Heart right ventricle (tissue), 16 donors: ENCODE results near the gene PHLDB2. TPM values are rescaled to one million over a fixed set of nuclear protein-coding genes. Genes with fewer than 3 reads are reported as not detected.

ENCODE experiments used
- ATAC-seq, 8 donors: fragments of 200-7000 bp; cut with Tn5 transposase; one replicate each; pipeline ENCODE4 v1.9.1; 2020; ENCODE audit warnings: mild to moderate bottlenecking in 8 of 8, moderate library complexity in 8 of 8, moderate number of reproducible peaks in 1 of 8
- DNase-seq, 2 donors: peaks; one replicate each; pipeline ENCODE4 v3.0.0-alpha.2; 2020
- H3K27ac ChIP-seq, 10 donors: fragments of 200-600 bp; sonication (generic) in 2 of 10; one replicate each; pipeline versions ENCODE4 v1.5.0 to v1.8.0; 2020 to 2022; ENCODE audit warnings: mild to moderate bottlenecking in 3 of 10
- H3K27me3 ChIP-seq, 7 donors: fragments of 200-600 bp; one replicate each; pipeline ENCODE4 v1.8.0; 2021 to 2022; ENCODE audit warnings: mild to moderate bottlenecking in 2 of 7
- H3K36me3 ChIP-seq, 9 donors: fragments of 200-600 bp; sonication (generic) in 1 of 9; one replicate each; pipeline versions ENCODE4 v1.5.0 to v1.8.0; 2020 to 2022; ENCODE audit warnings: mild to moderate bottlenecking in 2 of 9
- H3K4me1 ChIP-seq, 9 donors: fragments of 200-600 bp; sonication (generic) in 1 of 9; one replicate each; pipeline versions ENCODE4 v1.5.0 to v1.8.0; 2020 to 2022; ENCODE audit warnings: mild to moderate bottlenecking in 4 of 9
- H3K4me3 ChIP-seq, 10 donors: fragments of 200-600 bp; sonication (generic) in 2 of 10; one replicate each; pipeline versions ENCODE4 v1.5.0 to v1.8.0; 2020 to 2022; ENCODE audit warnings: mild to moderate bottlenecking in 7 of 10, moderate library complexity in 2 of 10
- H3K9me3 ChIP-seq, 11 donors: fragments of 200-600 bp in 10 of 11; sonication (generic) in 2 of 11; one replicate each; pipeline versions ENCODE4 v1.5.0 to v1.8.0; 2013 to 2022; ENCODE audit warnings: mild to moderate bottlenecking in 2 of 11, control low read depth in 1 of 11, moderate library complexity in 1 of 11
- WGBS, 2 donors: extraction: QIAGEN DNeasy Blood & Tissue Kit; methylation state at CpG; one replicate each; pipeline ENCODE4 v1.1.7; 2013; ENCODE audit warnings: inconsistent platforms in 1 of 2; 5-methylcytosine and 5-hydroxymethylcytosine counted together
- intact Hi-C, 10 donors: fragments of 100-400 bp; cut with DNase I; formaldehyde crosslinking; loops; one replicate each; pipeline versions ENCODE4 v1.11.1 to v1.14.2; 2022
- polyA plus RNA-seq, 2 donors: library from polyadenylated mRNA; stranded (reverse); fragments of 200-250 nt; gene quantifications; one replicate each; pipeline ENCODE4 v1.2.3, GENCODE V29; 2013
- total RNA-seq, 10 donors: library from RNA; stranded (reverse); fragmentation: NEBNext Ultra II Directional in 3 of 10; extraction: Animal tissue kit (Norgen Biotek cat#: 25700) in 3 of 10; gene quantifications; one replicate each; pipeline versions ENCODE4 v1.2.1 to v1.2.4, GENCODE V29; 2021 to 2023
- TF ChIP-seq, protein P1 (sequence below), 9 donors: fragments of 200-600 bp; sonication (generic) in 2 of 9; IDR thresholded peaks; one replicate each; pipeline versions ENCODE4 v1.5.0 to v1.8.0; 2021 to 2022; ENCODE audit warnings: antibody characterized with exemption in 9 of 9, mild to moderate bottlenecking in 5 of 9, moderate library complexity in 1 of 9
- donor health status: Arrhythmogenic right ventricular cardiomyopathy.
- donor health status: ischemic (EF 13 %, LVEDD 7.1; RV severe dilation, severe dysfunction).
- donor health status: healthy with polysubstance abuse.
- donor health status: DM: no; HTN: yes; CAD: no.
- donor health status: DM: no; HTN: no; CAD: no.
- donor health status: ischemic (EF 25% LVEDD 6.9; RV normal size, moderate dysfunction).
- donor health status: ischemic (EF 25% LVEDD 5.7; RV mildly dilated, moderate dysfunction).
- donor health status: healthy.
- donor health status: DM: yes; HTN: yes; CAD: no.
- donor health status: Ischemic cardiomyopathy.
- donor health status: ischemic (EF 35%, LVEDD 5.7; RV mildly dilated, moderate dysfunction).
- donor health status: nonischemic (EF 11% LVEDD 7.7; RV severe dilation, severe dysfunction).
- donor health status: DM: yes; HTN: yes; CAD: no.
- donor health status: PGD.
- donor health status: ischemic (EF 29% LVEDD 5.4; RV normal size, mild dysfunction).
- donor health status: nonischemic (EF 23%, LVEDD 6.1; RV moderate dilation, normal function).

Gene PHLDB2
- total and polyA plus RNA-seq, 12 donors = 33.4 to 293 (median 174) TPM

DNA sequence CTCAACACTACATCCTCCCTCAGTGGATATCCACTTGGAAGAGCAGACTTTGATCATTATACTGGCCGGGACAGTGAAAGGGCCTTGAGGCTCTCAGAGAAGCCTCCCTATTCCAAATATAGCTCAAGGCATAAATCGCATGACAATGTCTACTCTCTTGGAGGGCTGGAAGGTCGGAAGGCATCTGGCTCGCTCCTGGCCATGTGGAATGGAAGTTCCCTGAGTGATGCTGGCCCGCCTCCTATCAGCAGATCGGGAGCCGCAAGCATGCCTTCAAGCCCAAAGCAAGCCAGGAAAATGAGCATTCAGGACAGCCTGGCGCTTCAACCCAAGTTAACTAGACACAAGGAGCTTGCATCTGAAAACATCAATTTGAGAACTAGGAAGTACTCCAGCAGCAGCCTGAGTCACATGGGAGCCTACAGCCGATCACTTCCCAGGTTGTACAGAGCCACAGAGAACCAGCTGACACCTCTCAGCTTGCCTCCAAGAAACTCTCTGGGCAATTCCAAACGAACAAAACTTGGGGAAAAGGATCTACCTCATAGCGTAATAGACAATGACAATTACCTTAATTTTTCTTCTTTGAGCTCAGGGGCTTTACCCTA is 25.4 kb downstream of the PHLDB2 start:
- Histone ChIP-seq H3K27me3 (no peaks in the 10 kb centered on the region), H3K4me1 (peaks cover 11 to 95% (median 58%) of the 10 kb centered on the region in 9 donors), H3K27ac (peak overlapping the region in 8 of 10 donors; percentile 22 to 64 (median 44)), H3K9me3 (peaks cover 0 to 13% (median 0%) of the 10 kb centered on the region in 11 donors), H3K4me3 (no peak overlapping the region), H3K36me3 (peaks cover 0 to 50% (median 10%) of the 10 kb centered on the region in 9 donors)
- ATAC-seq (peak; percentile 49 to 85 (median 80)), DNase-seq (peak; percentile 47)
- intact Hi-C loops = no loop called here
- 42 to 61% methylated on average over 11 of the region's 11 CpGs for WGBS, 2 donors
- TF ChIP-seq, protein P1, sequence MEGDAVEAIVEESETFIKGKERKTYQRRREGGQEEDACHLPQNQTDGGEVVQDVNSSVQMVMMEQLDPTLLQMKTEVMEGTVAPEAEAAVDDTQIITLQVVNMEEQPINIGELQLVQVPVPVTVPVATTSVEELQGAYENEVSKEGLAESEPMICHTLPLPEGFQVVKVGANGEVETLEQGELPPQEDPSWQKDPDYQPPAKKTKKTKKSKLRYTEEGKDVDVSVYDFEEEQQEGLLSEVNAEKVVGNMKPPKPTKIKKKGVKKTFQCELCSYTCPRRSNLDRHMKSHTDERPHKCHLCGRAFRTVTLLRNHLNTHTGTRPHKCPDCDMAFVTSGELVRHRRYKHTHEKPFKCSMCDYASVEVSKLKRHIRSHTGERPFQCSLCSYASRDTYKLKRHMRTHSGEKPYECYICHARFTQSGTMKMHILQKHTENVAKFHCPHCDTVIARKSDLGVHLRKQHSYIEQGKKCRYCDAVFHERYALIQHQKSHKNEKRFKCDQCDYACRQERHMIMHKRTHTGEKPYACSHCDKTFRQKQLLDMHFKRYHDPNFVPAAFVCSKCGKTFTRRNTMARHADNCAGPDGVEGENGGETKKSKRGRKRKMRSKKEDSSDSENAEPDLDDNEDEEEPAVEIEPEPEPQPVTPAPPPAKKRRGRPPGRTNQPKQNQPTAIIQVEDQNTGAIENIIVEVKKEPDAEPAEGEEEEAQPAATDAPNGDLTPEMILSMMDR (IDR thresholded peaks at IDR 0.05) = no peak

DNA sequence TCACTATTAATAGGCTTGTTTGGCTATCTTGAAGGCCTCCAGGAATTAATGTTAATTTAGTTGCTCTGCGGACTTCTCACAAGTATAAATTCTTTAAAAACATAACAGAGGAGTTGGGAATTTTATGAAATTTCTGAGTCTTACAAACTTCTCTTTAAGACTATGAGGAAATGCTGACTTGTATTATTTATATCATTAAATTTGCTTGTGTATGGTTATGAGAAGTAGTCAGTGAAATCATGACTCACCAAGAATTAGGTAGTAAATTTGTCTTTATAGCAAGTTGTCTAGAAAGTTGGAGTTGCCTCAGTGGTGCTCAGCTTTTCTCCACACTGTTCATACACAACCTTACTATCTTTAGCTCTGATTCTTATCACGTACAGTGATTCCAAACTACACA is 26.5 kb downstream of the PHLDB2 start:
- H3K27me3 ChIP-seq = no peaks in the 10 kb centered on the region
- ATAC-seq (no peak), DNase-seq (no peak)
- H3K9me3 ChIP-seq = peaks cover 0 to 8% (median 0%) of the 10 kb centered on the region in 11 donors
- peak overlapping the region in 3 of 10 donors; percentile 37 to 58 (median 48) for H3K27ac ChIP-seq
- no peak overlapping the region for H3K4me3 ChIP-seq
- peaks cover 10 to 95% (median 62%) of the 10 kb centered on the region in 9 donors for H3K4me1 ChIP-seq
- intact Hi-C loops = no loop called here
- WGBS, 2 donors = 70 to 72% methylated on average over 2 of the region's 2 CpGs
- TF ChIP-seq, protein P1 (IDR thresholded peaks at IDR 0.05) = no peak
- H3K36me3 ChIP-seq = peaks cover 0 to 55% (median 10%) of the 10 kb centered on the region in 9 donors

DNA sequence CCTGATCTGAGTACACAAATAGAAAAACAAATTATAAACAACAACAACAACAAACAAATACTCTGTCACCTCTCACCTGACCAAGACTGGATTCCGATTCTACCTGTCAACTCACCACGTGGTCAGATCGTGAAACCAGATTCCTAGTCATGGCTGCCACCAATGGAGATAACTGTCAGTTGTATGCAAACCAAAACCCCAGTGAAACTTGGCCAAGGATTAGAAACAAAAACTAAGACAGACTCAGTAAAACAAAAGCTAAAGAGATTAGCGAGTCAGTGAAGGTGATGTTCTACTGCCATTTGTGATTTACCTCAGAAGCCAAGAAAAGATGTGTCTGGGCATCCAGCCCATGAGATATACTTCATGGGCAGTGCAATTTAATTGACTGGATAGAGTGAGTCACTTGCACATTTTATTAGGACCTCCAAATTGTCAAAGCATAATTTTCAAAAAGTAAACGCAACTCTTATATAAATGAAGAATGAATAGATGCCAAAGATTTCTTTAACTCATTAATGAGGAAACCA is 31.1 kb downstream of the PHLDB2 start:
- intact Hi-C loops = no loop called here
- H3K36me3 ChIP-seq = peaks cover 0 to 47% (median 5%) of the 10 kb centered on the region in 9 donors
- DNase-seq = no peak
- no peaks in the 10 kb centered on the region for H3K27me3 ChIP-seq
- no peaks in the 10 kb centered on the region for H3K9me3 ChIP-seq
- 54 to 59% methylated on average over 5 of the region's 5 CpGs for WGBS, 2 donors
- peak in 7 of 8 donors; percentile 16 to 81 (median 60) for ATAC-seq
- H3K4me3 ChIP-seq = no peak overlapping the region
- H3K27ac ChIP-seq = peak overlapping the region in 5 of 10 donors; percentile 0 to 59 (median 14)
- peaks cover 6 to 83% (median 56%) of the 10 kb centered on the region in 9 donors for H3K4me1 ChIP-seq
- TF ChIP-seq, protein P1 (IDR thresholded peaks at IDR 0.05) = no peak

DNA sequence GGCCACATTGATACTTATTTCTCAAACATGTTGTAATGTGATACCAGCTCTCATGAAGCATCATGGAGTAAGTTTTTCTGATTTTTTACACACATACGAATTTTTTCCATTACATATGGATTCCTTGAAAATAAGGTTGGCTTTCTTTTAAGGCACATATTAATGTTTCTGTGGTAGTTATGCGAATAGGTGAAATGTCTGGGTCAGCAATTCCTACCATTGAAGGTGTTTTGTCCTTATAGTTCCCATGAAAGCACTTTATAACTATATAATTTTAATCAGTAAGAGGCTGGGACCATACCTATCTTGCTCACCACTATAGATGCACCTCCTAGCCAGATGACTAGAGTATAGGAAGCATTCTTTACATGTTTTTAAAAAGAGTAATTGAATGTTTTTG is 33.0 kb downstream of the PHLDB2 start:
- ATAC-seq (no peak), DNase-seq (no peak)
- Histone ChIP-seq H3K9me3 (no peaks in the 10 kb centered on the region), H3K27ac (peak overlapping the region in 2 of 10 donors; percentile 13 to 48), H3K36me3 (peaks cover 0 to 28% (median 0%) of the 10 kb centered on the region in 9 donors), H3K4me1 (peaks cover 6 to 66% (median 40%) of the 10 kb centered on the region in 9 donors), H3K27me3 (no peaks in the 10 kb centered on the region), H3K4me3 (no peak overlapping the region)
- TF ChIP-seq, protein P1 (IDR thresholded peaks at IDR 0.05) = no peak
- intact Hi-C loops = no loop called here
- WGBS, 2 donors = 95 to 97% methylated on average over 2 of the region's 2 CpGs
